ENCODE data around the gene PHACTR4. TPM values are rescaled to one million over a fixed set of nuclear protein-coding genes. Genes with fewer than 3 reads are reported as not detected.
A peak's percentile ranks its signal among the peaks of the same experiment; 100 is the strongest.
"Not testable (repeated sequence)": the region's sequence is repeated elsewhere in the genome, so short reads cannot be mapped to it uniquely, and the experiment has no call there.

PHACTR4 gene
- total RNA-seq, 1 experiment from 2014 or later, result 52.9 TPM

DNA sequence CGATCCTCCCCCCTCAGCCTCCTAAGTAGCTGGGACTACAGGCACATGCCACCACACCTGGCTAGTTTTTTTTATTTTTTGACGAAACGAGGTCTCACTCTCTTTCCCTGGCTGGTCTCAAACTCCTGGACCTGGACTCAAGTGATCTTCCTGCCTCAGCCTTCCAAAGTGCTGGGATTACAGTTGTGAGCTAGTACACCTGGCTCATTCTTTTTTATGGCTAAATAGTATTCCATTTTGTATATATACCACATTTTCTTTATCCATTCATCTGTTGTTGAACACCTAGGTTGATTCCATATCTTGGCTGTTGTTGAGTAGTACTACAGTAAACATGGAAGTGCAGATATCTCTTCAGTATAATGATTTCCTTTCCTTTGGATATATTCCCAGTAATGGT is 74.0 kb downstream of the PHACTR4 start:
- Mint-ChIP-seq H3K4me1 (peaks cover 3% of the 10 kb centered on the region; the same call in 1 of the 2 replicates), H3K36me3 (peaks cover 19% of the 10 kb centered on the region), H3K9me3 (peaks cover 15% of the 10 kb centered on the region), H3K27me3 (ENCODE audit: low read depth) (no peaks in the 10 kb centered on the region), H3K27ac (no peak overlapping the region), H3K4me3 (no peak overlapping the region)
- POLR2A ChIA-PET, result no interaction called here
- ATAC-seq (no peak), DNase-seq (ENCODE audit: low spot score) (no peak)
- TF ChIP-seq ZNF317 (CRISPR knock-in tag; IDR thresholded peaks at IDR 0.05; ENCODE audit: borderline replicate concordance, low read depth), result no peak
- TF ChIP-seq, protein P1, sequence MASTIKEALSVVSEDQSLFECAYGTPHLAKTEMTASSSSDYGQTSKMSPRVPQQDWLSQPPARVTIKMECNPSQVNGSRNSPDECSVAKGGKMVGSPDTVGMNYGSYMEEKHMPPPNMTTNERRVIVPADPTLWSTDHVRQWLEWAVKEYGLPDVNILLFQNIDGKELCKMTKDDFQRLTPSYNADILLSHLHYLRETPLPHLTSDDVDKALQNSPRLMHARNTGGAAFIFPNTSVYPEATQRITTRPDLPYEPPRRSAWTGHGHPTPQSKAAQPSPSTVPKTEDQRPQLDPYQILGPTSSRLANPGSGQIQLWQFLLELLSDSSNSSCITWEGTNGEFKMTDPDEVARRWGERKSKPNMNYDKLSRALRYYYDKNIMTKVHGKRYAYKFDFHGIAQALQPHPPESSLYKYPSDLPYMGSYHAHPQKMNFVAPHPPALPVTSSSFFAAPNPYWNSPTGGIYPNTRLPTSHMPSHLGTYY (CRISPR knock-in tag; IDR thresholded peaks at IDR 0.05), result no peak
- no peak for TF ChIP-seq JUN (CRISPR knock-in tag; IDR thresholded peaks at IDR 0.05)
- TF ChIP-seq, protein P2, sequence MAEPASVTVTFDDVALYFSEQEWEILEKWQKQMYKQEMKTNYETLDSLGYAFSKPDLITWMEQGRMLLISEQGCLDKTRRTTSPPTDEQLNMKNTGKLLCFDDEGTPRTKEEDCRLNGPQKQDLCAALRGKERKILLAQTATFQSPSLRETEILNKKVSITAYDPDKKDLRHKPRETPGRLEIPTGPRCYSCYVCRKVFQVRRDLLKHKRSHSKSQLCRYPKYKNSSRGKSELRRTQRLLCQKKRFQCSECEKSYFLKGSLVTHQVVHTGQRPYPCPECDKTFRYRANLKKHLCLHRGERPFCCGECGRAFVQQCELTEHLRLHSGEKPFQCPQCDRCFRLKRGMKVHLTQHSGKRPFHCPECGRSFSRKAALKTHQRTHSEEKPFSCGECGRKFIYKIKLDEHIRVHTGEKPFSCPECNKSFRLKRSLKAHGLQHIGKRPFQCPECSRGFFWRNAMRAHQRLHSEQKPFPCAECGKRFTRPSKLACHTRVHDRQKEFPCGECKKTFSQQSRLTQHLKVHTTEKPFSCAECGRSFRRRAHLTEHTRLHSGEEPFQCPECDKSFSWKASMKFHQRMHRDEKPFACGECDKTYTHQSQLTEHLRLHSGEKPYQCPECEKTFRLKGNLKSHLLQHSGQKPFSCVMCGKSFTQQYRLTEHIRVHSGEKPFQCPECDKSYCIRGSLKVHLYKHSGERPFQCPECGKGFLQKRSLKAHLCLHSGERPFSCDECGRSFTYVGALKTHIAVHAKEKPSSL (CRISPR knock-in tag; conservative IDR thresholded peaks at IDR 0.05), result no peak
- CTCF ChIA-PET, result interaction anchor here (0.6 kb wide), 1 partner anchor 12 kb away, joined by 3 read pairs; no protein-coding TSS in a partner anchor

DNA sequence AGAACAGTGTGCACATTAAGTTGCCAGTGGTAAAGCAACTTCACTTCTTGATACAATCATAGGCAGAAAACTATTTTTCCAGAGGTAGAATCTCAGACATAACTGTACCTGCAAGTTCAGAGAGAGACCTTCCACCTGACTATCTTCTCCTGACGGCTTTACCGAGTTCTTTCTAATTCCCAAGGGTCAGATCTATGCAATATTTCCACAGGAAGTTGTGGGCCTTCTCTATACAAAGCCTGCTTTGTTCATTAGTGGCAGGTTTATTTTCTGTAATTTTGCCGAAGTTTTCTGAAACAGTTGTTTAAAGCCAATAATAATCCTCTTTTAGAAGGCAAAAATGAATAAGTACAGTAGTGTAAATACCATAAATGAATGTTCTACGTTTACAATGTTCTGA is 78.1 kb downstream of the PHACTR4 start:
- no peak overlapping the region for H3K4me3 Mint-ChIP-seq
- TF ChIP-seq, protein P3, sequence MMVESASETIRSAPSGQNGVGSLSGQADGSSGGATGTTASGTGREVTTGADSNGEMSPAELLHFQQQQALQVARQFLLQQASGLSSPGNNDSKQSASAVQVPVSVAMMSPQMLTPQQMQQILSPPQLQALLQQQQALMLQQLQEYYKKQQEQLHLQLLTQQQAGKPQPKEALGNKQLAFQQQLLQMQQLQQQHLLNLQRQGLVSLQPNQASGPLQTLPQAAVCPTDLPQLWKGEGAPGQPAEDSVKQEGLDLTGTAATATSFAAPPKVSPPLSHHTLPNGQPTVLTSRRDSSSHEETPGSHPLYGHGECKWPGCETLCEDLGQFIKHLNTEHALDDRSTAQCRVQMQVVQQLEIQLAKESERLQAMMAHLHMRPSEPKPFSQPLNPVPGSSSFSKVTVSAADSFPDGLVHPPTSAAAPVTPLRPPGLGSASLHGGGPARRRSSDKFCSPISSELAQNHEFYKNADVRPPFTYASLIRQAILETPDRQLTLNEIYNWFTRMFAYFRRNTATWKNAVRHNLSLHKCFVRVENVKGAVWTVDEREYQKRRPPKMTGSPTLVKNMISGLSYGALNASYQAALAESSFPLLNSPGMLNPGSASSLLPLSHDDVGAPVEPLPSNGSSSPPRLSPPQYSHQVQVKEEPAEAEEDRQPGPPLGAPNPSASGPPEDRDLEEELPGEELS (CRISPR knock-in tag; IDR thresholded peaks at IDR 0.05), result no peak
- TF ChIP-seq, protein P4, sequence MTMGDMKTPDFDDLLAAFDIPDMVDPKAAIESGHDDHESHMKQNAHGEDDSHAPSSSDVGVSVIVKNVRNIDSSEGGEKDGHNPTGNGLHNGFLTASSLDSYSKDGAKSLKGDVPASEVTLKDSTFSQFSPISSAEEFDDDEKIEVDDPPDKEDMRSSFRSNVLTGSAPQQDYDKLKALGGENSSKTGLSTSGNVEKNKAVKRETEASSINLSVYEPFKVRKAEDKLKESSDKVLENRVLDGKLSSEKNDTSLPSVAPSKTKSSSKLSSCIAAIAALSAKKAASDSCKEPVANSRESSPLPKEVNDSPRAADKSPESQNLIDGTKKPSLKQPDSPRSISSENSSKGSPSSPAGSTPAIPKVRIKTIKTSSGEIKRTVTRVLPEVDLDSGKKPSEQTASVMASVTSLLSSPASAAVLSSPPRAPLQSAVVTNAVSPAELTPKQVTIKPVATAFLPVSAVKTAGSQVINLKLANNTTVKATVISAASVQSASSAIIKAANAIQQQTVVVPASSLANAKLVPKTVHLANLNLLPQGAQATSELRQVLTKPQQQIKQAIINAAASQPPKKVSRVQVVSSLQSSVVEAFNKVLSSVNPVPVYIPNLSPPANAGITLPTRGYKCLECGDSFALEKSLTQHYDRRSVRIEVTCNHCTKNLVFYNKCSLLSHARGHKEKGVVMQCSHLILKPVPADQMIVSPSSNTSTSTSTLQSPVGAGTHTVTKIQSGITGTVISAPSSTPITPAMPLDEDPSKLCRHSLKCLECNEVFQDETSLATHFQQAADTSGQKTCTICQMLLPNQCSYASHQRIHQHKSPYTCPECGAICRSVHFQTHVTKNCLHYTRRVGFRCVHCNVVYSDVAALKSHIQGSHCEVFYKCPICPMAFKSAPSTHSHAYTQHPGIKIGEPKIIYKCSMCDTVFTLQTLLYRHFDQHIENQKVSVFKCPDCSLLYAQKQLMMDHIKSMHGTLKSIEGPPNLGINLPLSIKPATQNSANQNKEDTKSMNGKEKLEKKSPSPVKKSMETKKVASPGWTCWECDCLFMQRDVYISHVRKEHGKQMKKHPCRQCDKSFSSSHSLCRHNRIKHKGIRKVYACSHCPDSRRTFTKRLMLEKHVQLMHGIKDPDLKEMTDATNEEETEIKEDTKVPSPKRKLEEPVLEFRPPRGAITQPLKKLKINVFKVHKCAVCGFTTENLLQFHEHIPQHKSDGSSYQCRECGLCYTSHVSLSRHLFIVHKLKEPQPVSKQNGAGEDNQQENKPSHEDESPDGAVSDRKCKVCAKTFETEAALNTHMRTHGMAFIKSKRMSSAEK (CRISPR knock-in tag; IDR thresholded peaks at IDR 0.05; ENCODE audit: borderline replicate concordance), result no peak
- TF ChIP-seq FOXK1 (CRISPR knock-in tag; IDR thresholded peaks at IDR 0.05), result no peak
- TF ChIP-seq, protein P5, sequence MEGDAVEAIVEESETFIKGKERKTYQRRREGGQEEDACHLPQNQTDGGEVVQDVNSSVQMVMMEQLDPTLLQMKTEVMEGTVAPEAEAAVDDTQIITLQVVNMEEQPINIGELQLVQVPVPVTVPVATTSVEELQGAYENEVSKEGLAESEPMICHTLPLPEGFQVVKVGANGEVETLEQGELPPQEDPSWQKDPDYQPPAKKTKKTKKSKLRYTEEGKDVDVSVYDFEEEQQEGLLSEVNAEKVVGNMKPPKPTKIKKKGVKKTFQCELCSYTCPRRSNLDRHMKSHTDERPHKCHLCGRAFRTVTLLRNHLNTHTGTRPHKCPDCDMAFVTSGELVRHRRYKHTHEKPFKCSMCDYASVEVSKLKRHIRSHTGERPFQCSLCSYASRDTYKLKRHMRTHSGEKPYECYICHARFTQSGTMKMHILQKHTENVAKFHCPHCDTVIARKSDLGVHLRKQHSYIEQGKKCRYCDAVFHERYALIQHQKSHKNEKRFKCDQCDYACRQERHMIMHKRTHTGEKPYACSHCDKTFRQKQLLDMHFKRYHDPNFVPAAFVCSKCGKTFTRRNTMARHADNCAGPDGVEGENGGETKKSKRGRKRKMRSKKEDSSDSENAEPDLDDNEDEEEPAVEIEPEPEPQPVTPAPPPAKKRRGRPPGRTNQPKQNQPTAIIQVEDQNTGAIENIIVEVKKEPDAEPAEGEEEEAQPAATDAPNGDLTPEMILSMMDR (IDR thresholded peaks at IDR 0.05), result no peak
- TF ChIP-seq, protein P6, sequence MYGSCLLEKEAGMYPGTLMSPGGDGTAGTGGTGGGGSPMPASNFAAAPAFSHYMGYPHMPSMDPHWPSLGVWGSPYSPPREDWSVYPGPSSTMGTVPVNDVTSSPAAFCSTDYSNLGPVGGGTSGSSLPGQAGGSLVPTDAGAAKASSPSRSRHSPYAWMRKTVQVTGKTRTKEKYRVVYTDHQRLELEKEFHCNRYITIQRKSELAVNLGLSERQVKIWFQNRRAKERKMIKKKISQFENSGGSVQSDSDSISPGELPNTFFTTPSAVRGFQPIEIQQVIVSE (CRISPR knock-in tag; IDR thresholded peaks at IDR 0.05; ENCODE audit: borderline replicate concordance), result no peak
- TF ChIP-seq, protein P7, sequence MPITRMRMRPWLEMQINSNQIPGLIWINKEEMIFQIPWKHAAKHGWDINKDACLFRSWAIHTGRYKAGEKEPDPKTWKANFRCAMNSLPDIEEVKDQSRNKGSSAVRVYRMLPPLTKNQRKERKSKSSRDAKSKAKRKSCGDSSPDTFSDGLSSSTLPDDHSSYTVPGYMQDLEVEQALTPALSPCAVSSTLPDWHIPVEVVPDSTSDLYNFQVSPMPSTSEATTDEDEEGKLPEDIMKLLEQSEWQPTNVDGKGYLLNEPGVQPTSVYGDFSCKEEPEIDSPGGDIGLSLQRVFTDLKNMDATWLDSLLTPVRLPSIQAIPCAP (CRISPR knock-in tag; IDR thresholded peaks at IDR 0.05), result no peak
- CTCF ChIA-PET, result no interaction called here
- peaks cover 12% of the 10 kb centered on the region for H3K9me3 Mint-ChIP-seq
- H3K27me3 Mint-ChIP-seq (ENCODE audit: low read depth), result no peaks in the 10 kb centered on the region
- ATAC-seq (no peak), DNase-seq (ENCODE audit: low spot score) (no peak)
- POLR2A ChIA-PET, result no interaction called here
- H3K27ac Mint-ChIP-seq, result peak overlapping the region; percentile 6
- H3K4me1 Mint-ChIP-seq, result no peaks in the 10 kb centered on the region
- H3K36me3 Mint-ChIP-seq, result peaks cover 15% of the 10 kb centered on the region

DNA sequence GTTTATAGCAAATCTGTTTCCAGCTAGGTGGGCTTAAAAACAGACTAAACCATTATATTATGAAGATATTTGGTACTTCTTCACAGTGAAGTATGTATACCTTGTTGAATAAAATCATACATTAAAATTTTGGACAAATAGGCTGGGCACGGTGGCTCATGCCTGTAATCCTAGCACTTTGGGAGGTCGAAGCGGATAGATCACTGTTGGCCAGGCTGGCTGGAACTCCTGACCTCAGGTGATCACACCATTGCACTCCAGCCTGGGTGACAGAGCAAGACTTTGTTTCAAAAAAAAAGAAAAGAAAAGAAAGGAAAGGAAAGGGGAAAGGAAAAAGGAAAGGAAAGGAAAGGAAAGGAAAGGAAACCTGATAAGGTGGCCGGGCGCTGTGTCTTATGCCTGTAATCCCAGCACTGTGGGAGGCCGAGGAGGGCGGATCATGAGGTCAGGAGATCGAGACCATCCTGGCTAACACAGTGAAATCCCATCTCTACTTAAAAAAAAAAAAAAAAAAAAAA is 78.6 kb downstream of the PHACTR4 start:
- DNase-seq (ENCODE audit: low spot score); H3K9me3 Mint-ChIP-seq; ATAC-seq; CTCF ChIA-PET; H3K27ac Mint-ChIP-seq; POLR2A ChIA-PET; H3K4me3 Mint-ChIP-seq; H3K27me3 Mint-ChIP-seq (ENCODE audit: low read depth); H3K4me1 Mint-ChIP-seq: not testable (repeated sequence)
- H3K36me3 Mint-ChIP-seq, result peaks cover 11% of the 10 kb centered on the region
